K562 (cell line): ENCODE results near the gene RABGAP1L. TPM values are rescaled to one million over a fixed set of nuclear protein-coding genes. Genes with fewer than 3 reads are reported as not detected.
A peak's percentile ranks its signal among the peaks of the same experiment; 100 is the strongest.

Experiments used
- ARID3B ChIP-seq: fragments of 250-450 bp; sonication (Bioruptor Pico); IDR thresholded peaks from 2 replicates; pipeline ENCODE4 v1.4.0; 2020; ENCODE audit warnings: borderline replicate concordance
- ARNT ChIP-seq, 2 experiments: fragments of 450-650 bp; IDR thresholded peaks; 2 replicates each; pipeline ENCODE4 v1.6.1; 2016; ENCODE audit warnings: mild to moderate bottlenecking in 1 of 2
- ATF1 ChIP-seq, 2 experiments: fragments of 450-650 bp in 1 of 2; IDR thresholded peaks; 2 replicates each; pipeline ENCODE4 v1.6.1; 2016; ENCODE audit warnings: missing compliant biosample characterization in 1 of 2, missing genetic modification characterization in 1 of 2
- CHAMP1 ChIP-seq: fragments of 450-650 bp; IDR thresholded peaks from 2 replicates; pipeline ENCODE4 v1.6.1; 2016; ENCODE audit warnings: mild to moderate bottlenecking
- CREM ChIP-seq: IDR thresholded peaks from 2 replicates; pipeline ENCODE4 v1.6.1; 2014; ENCODE audit warnings: antibody characterized with exemption, low read depth
- ELF2 ChIP-seq: fragments of 250-450 bp; sonication (Bioruptor Pico); IDR thresholded peaks from 2 replicates; pipeline ENCODE4 v1.5.0; 2021; ENCODE audit warnings: mild to moderate bottlenecking
- FOXA3 ChIP-seq, 2 experiments: fragments of 450-650 bp in 1 of 2; sonication (generic) in 1 of 2; formaldehyde crosslinking; IDR thresholded peaks in 1 of 2; conservative IDR thresholded peaks in 1 of 2; 2 replicates each; pipeline versions ENCODE4 v1.4.0 to v1.8.0; 2020 to 2022; ENCODE audit warnings: mild to moderate bottlenecking in 2 of 2, missing genetic modification reagents in 1 of 2
- HMBOX1 ChIP-seq: sonication (generic); IDR thresholded peaks from 2 replicates; pipeline ENCODE4 v1.6.1; 2016
- KLF16 ChIP-seq: IDR thresholded peaks from 2 replicates; pipeline ENCODE4 v1.6.1; 2016; ENCODE audit warnings: antibody characterized with exemption
- MAFG ChIP-seq: fragments of 450-650 bp; conservative IDR thresholded peaks from 2 replicates; pipeline ENCODE4 v1.6.1; 2016; ENCODE audit warnings: missing genetic modification characterization, missing compliant biosample characterization
- MAZ ChIP-seq, 2 experiments: fragments of 450-650 bp in 1 of 2; sonication (generic) in 1 of 2; formaldehyde crosslinking; IDR thresholded peaks in 1 of 2; conservative IDR thresholded peaks in 1 of 2; 2 replicates each; pipeline versions ENCODE4 v1.4.0 to v1.5.0; 2020; ENCODE audit warnings: mild to moderate bottlenecking in 1 of 2, missing genetic modification reagents in 1 of 2
- NCOA1 ChIP-seq: fragments of 450-650 bp; IDR thresholded peaks from 2 replicates; pipeline ENCODE4 v1.6.1; 2016; ENCODE audit warnings: low read depth
- PKNOX1 ChIP-seq: fragments of 450-650 bp; IDR thresholded peaks from 2 replicates; pipeline ENCODE4 v1.6.1; 2016
- POU5F1 ChIP-seq: fragments of 150-350 bp; IDR thresholded peaks from 2 replicates; pipeline ENCODE4 v1.6.1; 2014; ENCODE audit warnings: borderline replicate concordance, low read length, low read depth, mild to moderate bottlenecking; ENCODE audit not compliant: partially characterized antibody
- RBM17 ChIP-seq: fragments of 200-400 bp; formaldehyde crosslinking; IDR thresholded peaks from 2 replicates; pipeline ENCODE4 v1.6.1; 2017; ENCODE audit warnings: low read depth, mild to moderate bottlenecking, low read length, borderline replicate concordance
- RNF2 ChIP-seq: sonication (generic); IDR thresholded peaks from 2 replicates; pipeline ENCODE4 v1.6.1; 2016
- SIN3A ChIP-seq, 2 experiments: fragments of 150-350 bp in 1 of 2; IDR thresholded peaks; 2 replicates each; pipeline ENCODE4 v1.6.1; 2011 to 2016; ENCODE audit warnings: borderline replicate concordance in 2 of 2, low read depth in 2 of 2, low read length in 2 of 2, mild to moderate bottlenecking in 2 of 2, moderate library complexity in 2 of 2; ENCODE audit not compliant: control insufficient read depth in 1 of 2
- SOX6 ChIP-seq: fragments of 450-650 bp; IDR thresholded peaks from 2 replicates; pipeline ENCODE4 v1.6.1; 2014; ENCODE audit warnings: mild to moderate bottlenecking
- STAG1 ChIP-seq: sonication (generic); formaldehyde crosslinking; IDR thresholded peaks from 2 replicates; pipeline ENCODE4 v1.5.0; 2020; ENCODE audit warnings: missing genetic modification reagents, borderline replicate concordance
- SUPT5H ChIP-seq: fragments of 450-650 bp; IDR thresholded peaks from 2 replicates; pipeline ENCODE4 v1.6.1; 2016
- TEAD1 ChIP-seq, 2 experiments: fragments of 450-650 bp in 1 of 2; sonication (generic) in 1 of 2; formaldehyde crosslinking; IDR thresholded peaks; 2 replicates each; pipeline versions ENCODE4 v1.4.0 to v1.8.0; 2020 to 2022; ENCODE audit warnings: mild to moderate bottlenecking in 2 of 2, missing genetic modification reagents in 1 of 2
- ZFP36 ChIP-seq: fragments of 150-350 bp; IDR thresholded peaks from 2 replicates; pipeline ENCODE4 v1.6.1; 2018; ENCODE audit warnings: low read length, low read depth; ENCODE audit not compliant: partially characterized antibody
- ZNF583 ChIP-seq: fragments of 250-450 bp; sonication (Bioruptor Pico); IDR thresholded peaks from 2 replicates; pipeline ENCODE4 v1.4.0; 2020
- polyA plus RNA-seq, 8 experiments: library from polyadenylated mRNA; depleted of rRNA in 4 of 8; stranded (reverse) in 5 of 8; unstranded in 3 of 8; fragments of >200 nt; fragmentation: Nextera tagmentation in 2 of 8; fragmentation: Illumina TruSeq in 1 of 8; extraction: Ambion mirVana in 2 of 8; extraction: Trizol in 1 of 8; gene quantifications; 2 replicates each; pipeline versions ENCODE4 v1.2.1 to v1.2.3, GENCODE V29; 2011 to 2014; ENCODE audit warnings: inconsistent platforms in 1 of 8, missing spikeins in 1 of 8
- total RNA-seq, 7 experiments: library from RNA; depleted of rRNA in 6 of 7; stranded (reverse); fragments of >200 nt in 6 of 7; fragmentation: Illumina TruSeq in 2 of 7; extraction: Trizol in 2 of 7; gene quantifications; 2 replicates each; pipeline versions ENCODE4 v1.2.1 to v1.2.3, GENCODE V29; 2011 to 2021; ENCODE audit warnings: low replicate concordance in 1 of 7

Gene RABGAP1L
- total and polyA plus RNA-seq, 9 of the 15 experiments (the other 6 are each of a cell fraction or from before 2014, with no cell fraction given): 16.5 to 44.9 (median 26.7) TPM

GRCh38 chr1:174872615-174873058 lies 713.3 kb downstream of the RABGAP1L start (continued):
- TF ChIP-seq POU5F1: no peak
- TF ChIP-seq CREM: peak; percentile 55
- 0 out of 2 replicates have a peak, but pooled peaks have one; percentile 9 for TF ChIP-seq MAFG (tag)
- TF ChIP-seq MAZ (CRISPR knock-in tag; conservative IDR thresholded peaks at IDR 0.05 in 1 of 2, IDR thresholded peaks at IDR 0.05 in 1 of 2): 0 out of 4 replicates have a peak, but pooled peaks of 1 of the 2 experiments have one; percentile 24
- no peak for TF ChIP-seq ARID3B
- TF ChIP-seq ZFP36: peak; percentile 10
- TF ChIP-seq SUPT5H: no peak
- TF ChIP-seq NCOA1: peak; percentile 71; the same call in 1 of the 2 replicates
- TF ChIP-seq STAG1 (CRISPR knock-in tag): no peak
- peak; percentile 84 for TF ChIP-seq SOX6
- peak; percentile 80 to 92 for TF ChIP-seq FOXA3 (CRISPR knock-in tag; conservative IDR thresholded peaks at IDR 0.05 in 1 of 2, IDR thresholded peaks at IDR 0.05 in 1 of 2)
- no peak for TF ChIP-seq PKNOX1
- no peak for TF ChIP-seq RBM17
- peak; percentile 80; the same call in 1 of the 2 replicates for TF ChIP-seq KLF16
- peak; percentile 49 to 57; a peak in 2 of 4 replicates for TF ChIP-seq ARNT (IDR thresholded peaks at IDR 0.05)
- TF ChIP-seq SIN3A (IDR thresholded peaks at IDR 0.05; ENCODE audit: borderline replicate concordance in 2 of 2, control insufficient read depth in 1 of 2, low read depth in 2 of 2, low read length in 2 of 2): no peak
- TF ChIP-seq TEAD1 (CRISPR knock-in tag; IDR thresholded peaks at IDR 0.05): peak in 1 of 2 experiments; percentile 50; a peak in 2 of 4 replicates
- no peak for TF ChIP-seq ATF1 (CRISPR knock-in tag; IDR thresholded peaks at IDR 0.05)
- no peak for TF ChIP-seq ATF1 (tag; IDR thresholded peaks at IDR 0.05)
- 0 out of 2 replicates have a peak, but pooled peaks have one; percentile 38 for TF ChIP-seq RNF2
- TF ChIP-seq ZNF583 (CRISPR knock-in tag): no peak
- no peak for TF ChIP-seq ELF2
- TF ChIP-seq HMBOX1: peak; percentile 18; the same call in 1 of the 2 replicates
- TF ChIP-seq CHAMP1: 0 out of 2 replicates have a peak, but pooled peaks have one; percentile 35
